K562 (cell line): ENCODE results near the gene VMP1. TPM values are rescaled to one million over a fixed set of nuclear protein-coding genes. Genes with fewer than 3 reads are reported as not detected.
A peak's percentile ranks its signal among the peaks of the same experiment; 100 is the strongest.

ENCODE experiments used
- ATAC-seq: fragments of 200-7000 bp; cut with Tn5 transposase; 3 replicates; pipeline ENCODE4 v1.9.1; 2020; ENCODE audit warnings: moderate library complexity
- BruUV-seq: library from RNA; stranded (reverse); fragments of 400-500 nt; replicated peaks from 2 replicates; lab custom pipeline; 2021; lab: Mats Ljungman, UMichigan
- CTCF ChIA-PET: fragments of 300-600 bp; formaldehyde crosslinking; extraction: SDS; loops from one replicate; lab custom pipeline; 2021; ENCODE audit warnings: low intra/inter-chr PET ratio; lab: Yijun Ruan, JAX
- POLR2A ChIA-PET: fragments of 300-600, 350-650 bp; sonication (Branson Sonifier 250); formaldehyde crosslinking; extraction: SDS; loops from one replicate; lab custom pipeline; 2021; ENCODE audit warnings: antibody characterized with exemption, inconsistent platforms; lab: Yijun Ruan, JAX
- DNase-seq, 4 experiments: peaks; one replicate each; pipeline versions ENCODE4 v3.0.0 to v3.0.0-alpha.2; 2011 to 2018; ENCODE audit warnings: low spot score in 3 of 4, mixed read lengths in 3 of 4; ENCODE audit errors: extremely low read depth in 1 of 4
- FAIRE-seq: peaks from 2 replicates; lab custom pipeline; 2011; peaks lifted over from hg19 to GRCh38; lab: Jason Lieb, UNC
- H2AFZ ChIP-seq: 2 replicates; pipeline ENCODE4 v1.6.0; 2011; ENCODE audit warnings: low read depth, low read length, control low read depth, inconsistent platforms
- H3K27ac ChIP-seq: fragments of 200-600 bp; 3 replicates; pipeline ENCODE4 v1.8.0; 2011; ENCODE audit warnings: low read depth, mild to moderate bottlenecking, control low read depth, inconsistent platforms, low read length, moderate library complexity, mixed read lengths; ENCODE audit errors: extremely low read depth
- H3K27me3 ChIP-seq, 2 experiments: fragments of 300-600 bp in 1 of 2; 2 replicates in 1 of 2; 3 replicates in 1 of 2; pipeline versions ENCODE4 v1.6.0 to v1.8.0; 2011; ENCODE audit warnings: inconsistent platforms in 2 of 2, low read length in 2 of 2, mild to moderate bottlenecking in 1 of 2, mixed read lengths in 1 of 2, moderate library complexity in 1 of 2; ENCODE audit not compliant: control insufficient read depth in 2 of 2, insufficient read depth in 2 of 2
- H3K36me3 ChIP-seq: fragments of 300-600 bp; 3 replicates; pipeline ENCODE4 v1.8.0; 2011; ENCODE audit warnings: mild to moderate bottlenecking, low read length, inconsistent platforms; ENCODE audit not compliant: control insufficient read depth, insufficient read depth
- H3K4me1 ChIP-seq, 2 experiments: fragments of 200-600 bp in 1 of 2; replicated peaks in 1 of 2; 2 replicates in 1 of 2; 3 replicates in 1 of 2; pipeline versions ENCODE4 v1.5.1 to v1.8.0; 2011; ENCODE audit warnings: inconsistent platforms in 2 of 2, low read length in 2 of 2, mild to moderate bottlenecking in 1 of 2, mixed read lengths in 1 of 2, moderate library complexity in 1 of 2; ENCODE audit not compliant: control insufficient read depth in 2 of 2, insufficient read depth in 2 of 2
- H3K4me2 ChIP-seq: 2 replicates; pipeline ENCODE4 v1.6.1; 2011; ENCODE audit warnings: low read length, control low read depth, inconsistent platforms, mixed read lengths; ENCODE audit not compliant: insufficient read depth
- H3K4me3 ChIP-seq: fragments of 200-600 bp; sonication (generic), shearing (Covaris generic); 2 replicates; pipeline ENCODE4 v1.5.1; 2016; ENCODE audit warnings: control low read depth, inconsistent platforms
- H3K79me2 ChIP-seq: fragments of 200-600 bp; 3 replicates; pipeline ENCODE4 v1.8.0; 2011; ENCODE audit warnings: low read length, inconsistent platforms; ENCODE audit not compliant: control insufficient read depth, insufficient read depth
- H3K9ac ChIP-seq, 2 experiments: 2 replicates each; pipeline versions ENCODE4 v1.6.0 to v1.6.1; 2011; ENCODE audit warnings: low read depth in 2 of 2, low read length in 2 of 2, control low read depth in 1 of 2, inconsistent platforms in 1 of 2, mild to moderate bottlenecking in 1 of 2, mixed read lengths in 1 of 2; ENCODE audit not compliant: insufficient read depth in 1 of 2
- H3K9me1 ChIP-seq: one replicate; pipeline ENCODE4 v1.6.0; 2011; ENCODE audit warnings: inconsistent platforms, mild to moderate bottlenecking, low read length, moderate library complexity; ENCODE audit not compliant: control insufficient read depth, insufficient read depth
- H3K9me3 ChIP-seq: replicated peaks from 2 replicates; pipeline ENCODE4 v1.5.1; 2011; ENCODE audit warnings: low read depth, low read length, inconsistent platforms; ENCODE audit not compliant: control insufficient read depth, insufficient read depth
- H4K20me1 ChIP-seq: replicated peaks from 2 replicates; pipeline ENCODE4 v1.6.1; 2011; ENCODE audit warnings: low read length, inconsistent platforms, mixed read lengths; ENCODE audit not compliant: control insufficient read depth, insufficient read depth
- CAMTA2 ChIP-seq: fragments of 250-450 bp; sonication (Bioruptor Pico); conservative IDR thresholded peaks from 2 replicates; pipeline ENCODE4 v1.5.1; 2022
- CBX5 ChIP-seq: IDR thresholded peaks from 2 replicates; pipeline ENCODE4 v1.6.1; 2014; ENCODE audit warnings: low read depth, borderline replicate concordance
- CREB3 ChIP-seq: fragments of 450-650 bp; conservative IDR thresholded peaks from 2 replicates; pipeline ENCODE4 v1.6.1; 2016; ENCODE audit warnings: missing genetic modification characterization, low read depth, mild to moderate bottlenecking, missing compliant biosample characterization, moderate library complexity
- CREM ChIP-seq: IDR thresholded peaks from 2 replicates; pipeline ENCODE4 v1.6.1; 2014; ENCODE audit warnings: antibody characterized with exemption, low read depth
- DLX4 ChIP-seq: fragments of 250-450 bp; sonication (Bioruptor Pico); IDR thresholded peaks from 2 replicates; pipeline ENCODE4 v1.6.1; 2021; ENCODE audit warnings: mild to moderate bottlenecking
- EGR1 ChIP-seq: fragments of 450-650 bp; conservative IDR thresholded peaks from 2 replicates; pipeline ENCODE4 v1.6.1; 2017; ENCODE audit warnings: mild to moderate bottlenecking
- EWSR1 ChIP-seq: fragments of 450-650 bp; IDR thresholded peaks from 2 replicates; pipeline ENCODE4 v1.6.1; 2018; ENCODE audit warnings: borderline replicate concordance, mild to moderate bottlenecking, low read depth, moderate library complexity; ENCODE audit not compliant: partially characterized antibody
- MTA3 ChIP-seq: fragments of 450-650 bp; formaldehyde crosslinking; IDR thresholded peaks from 2 replicates; pipeline ENCODE4 v1.6.1; 2017; ENCODE audit warnings: mild to moderate bottlenecking, borderline replicate concordance
- NR4A1 ChIP-seq, 2 experiments: fragments of 250-450 bp in 1 of 2; fragments of 450-650 bp in 1 of 2; sonication (Bioruptor Pico) in 1 of 2; IDR thresholded peaks; 2 replicates each; pipeline versions ENCODE4 v1.4.0 to v1.6.1; 2016 to 2020; ENCODE audit warnings: mild to moderate bottlenecking in 2 of 2, missing compliant biosample characterization in 1 of 2, missing genetic modification characterization in 1 of 2, moderate library complexity in 1 of 2
- PHF8 ChIP-seq: fragments of 200-600 bp; sonication (generic); IDR thresholded peaks from 2 replicates; pipeline ENCODE4 v1.6.1; 2012; ENCODE audit warnings: mixed run types, mild to moderate bottlenecking, inconsistent platforms, low read length, moderate library complexity, borderline replicate concordance
- PML ChIP-seq: IDR thresholded peaks from 2 replicates; pipeline ENCODE4 v1.6.1; 2012; ENCODE audit warnings: low read length, inconsistent platforms
- TAL1 ChIP-seq: fragments of 450-650 bp; IDR thresholded peaks from 2 replicates; pipeline ENCODE4 v1.6.1; 2016; ENCODE audit warnings: mild to moderate bottlenecking
- TRIM24 ChIP-seq, 2 experiments: fragments of 450-650 bp; IDR thresholded peaks; 2 replicates each; pipeline ENCODE4 v1.6.1; 2016
- TRIM28 ChIP-seq: fragments of 450-650 bp; IDR thresholded peaks from 2 replicates; pipeline ENCODE4 v1.6.1; 2017
- ZBTB8A ChIP-seq: fragments of 450-650 bp; IDR thresholded peaks from 2 replicates; pipeline ENCODE4 v1.6.1; 2018; ENCODE audit warnings: mild to moderate bottlenecking, moderate library complexity; ENCODE audit not compliant: partially characterized antibody
- ZNF316 ChIP-seq: fragments of 450-650 bp; IDR thresholded peaks from 2 replicates; pipeline ENCODE4 v1.6.1; 2016
- WGBS: fragments of 100-300 bp; shearing (Covaris generic); methylation state at CpG from one replicate; pipeline ENCODE4 v1.1.6; 2016; ENCODE audit warnings: low coverage, mixed read lengths; ENCODE audit not compliant: insufficient coverage; ENCODE audit errors: missing lambda C conversion rate; 5-methylcytosine and 5-hydroxymethylcytosine counted together
- in situ Hi-C: fragments of 300-500 bp; cut with MboI; formaldehyde crosslinking; loops from 4 replicates; pipeline ENCODE4 v1.15.0; 2018; ENCODE audit warnings: inconsistent platforms, mixed read lengths
- intact Hi-C: fragments of 100-400 bp; cut with micrococcal nuclease; formaldehyde crosslinking; loops from 2 replicates; pipeline ENCODE4 v1.14.2; 2022
- polyA plus RNA-seq, 8 experiments: library from polyadenylated mRNA; depleted of rRNA in 4 of 8; stranded (reverse) in 5 of 8; unstranded in 3 of 8; fragments of >200 nt; fragmentation: Nextera tagmentation in 2 of 8; fragmentation: Illumina TruSeq in 1 of 8; extraction: Ambion mirVana in 2 of 8; extraction: Trizol in 1 of 8; gene quantifications; 2 replicates each; pipeline versions ENCODE4 v1.2.1 to v1.2.3, GENCODE V29; 2011 to 2014; ENCODE audit warnings: inconsistent platforms in 1 of 8, missing spikeins in 1 of 8
- total RNA-seq, 7 experiments: library from RNA; depleted of rRNA in 6 of 7; stranded (reverse); fragments of >200 nt in 6 of 7; fragmentation: Illumina TruSeq in 2 of 7; extraction: Trizol in 2 of 7; gene quantifications; 2 replicates each; pipeline versions ENCODE4 v1.2.1 to v1.2.3, GENCODE V29; 2011 to 2021; ENCODE audit warnings: low replicate concordance in 1 of 7

Gene VMP1
- total and polyA plus RNA-seq, 9 of the 15 experiments (the other 6 are each of a cell fraction or from before 2014, with no cell fraction given) = 123 to 304 (median 151) TPM

GRCh38 chr17:59796138-59796537, 88.7 kb downstream of the VMP1 start:
- H3K9ac ChIP-seq = no peak overlapping the region
- H3K27me3 ChIP-seq = no peaks in the 10 kb centered on the region
- peaks cover 3 to 5% of the 10 kb centered on the region in 2 experiments; a peak in 1 of 5 replicates for H3K4me1 ChIP-seq
- in situ Hi-C loops (no loop called here), intact Hi-C loops (no loop called here)
- FAIRE-seq (no peak), DNase-seq (no peak), ATAC-seq (no peak)
- BruUV-seq = no TSS peak
- TF ChIP-seq TAL1 (no peak), CAMTA2 (CRISPR knock-in tag) (no peak), ZNF316 (peak; percentile 54), TRIM28 (no peak), CREB3 (tag) (no peak), DLX4 (no peak), PHF8 (no peak), ZBTB8A (no peak), EWSR1 (no peak), TRIM24 (IDR thresholded peaks at IDR 0.05) (peak in 1 of 2 experiments; percentile 57; a peak in 1 of 4 replicates), CREM (no peak), MTA3 (no peak), PML (no peak), EGR1 (no peak), NR4A1 (CRISPR knock-in tag; IDR thresholded peaks at IDR 0.05) (no peak), NR4A1 (tag; IDR thresholded peaks at IDR 0.05) (no peak), CBX5 (no peak)
- H3K79me2 ChIP-seq = no peaks in the 10 kb centered on the region
- H2AFZ ChIP-seq = no peak overlapping the region
- ChIA-PET CTCF (no interaction called here), POLR2A (interaction anchor here (2.0 kb wide), 1 partner anchor 9 kb away, joined by 7 read pairs; no protein-coding TSS in a partner anchor)
- no peaks in the 10 kb centered on the region for H3K9me3 ChIP-seq
- H4K20me1 ChIP-seq = no peaks in the 10 kb centered on the region
- no peak overlapping the region for H3K4me2 ChIP-seq
- H3K27ac ChIP-seq = no peak overlapping the region
- WGBS = 76% methylated on average over 4 of the region's 4 CpGs
- H3K4me3 ChIP-seq = no peak overlapping the region
- no peaks in the 10 kb centered on the region for H3K9me1 ChIP-seq
- H3K36me3 ChIP-seq = peaks cover 11% of the 10 kb centered on the region
